Measurements from ENCODE around the gene FKBP9.
"Not testable (repeated sequence)": the region's sequence is repeated elsewhere in the genome, so short reads cannot be mapped to it uniquely, and the experiment has no call there.

Gene FKBP9

GRCh38 chr7:32952876-32953275 lies 4.4 kb upstream of the FKBP9 start:
- DNase-seq = no peak

DNA sequence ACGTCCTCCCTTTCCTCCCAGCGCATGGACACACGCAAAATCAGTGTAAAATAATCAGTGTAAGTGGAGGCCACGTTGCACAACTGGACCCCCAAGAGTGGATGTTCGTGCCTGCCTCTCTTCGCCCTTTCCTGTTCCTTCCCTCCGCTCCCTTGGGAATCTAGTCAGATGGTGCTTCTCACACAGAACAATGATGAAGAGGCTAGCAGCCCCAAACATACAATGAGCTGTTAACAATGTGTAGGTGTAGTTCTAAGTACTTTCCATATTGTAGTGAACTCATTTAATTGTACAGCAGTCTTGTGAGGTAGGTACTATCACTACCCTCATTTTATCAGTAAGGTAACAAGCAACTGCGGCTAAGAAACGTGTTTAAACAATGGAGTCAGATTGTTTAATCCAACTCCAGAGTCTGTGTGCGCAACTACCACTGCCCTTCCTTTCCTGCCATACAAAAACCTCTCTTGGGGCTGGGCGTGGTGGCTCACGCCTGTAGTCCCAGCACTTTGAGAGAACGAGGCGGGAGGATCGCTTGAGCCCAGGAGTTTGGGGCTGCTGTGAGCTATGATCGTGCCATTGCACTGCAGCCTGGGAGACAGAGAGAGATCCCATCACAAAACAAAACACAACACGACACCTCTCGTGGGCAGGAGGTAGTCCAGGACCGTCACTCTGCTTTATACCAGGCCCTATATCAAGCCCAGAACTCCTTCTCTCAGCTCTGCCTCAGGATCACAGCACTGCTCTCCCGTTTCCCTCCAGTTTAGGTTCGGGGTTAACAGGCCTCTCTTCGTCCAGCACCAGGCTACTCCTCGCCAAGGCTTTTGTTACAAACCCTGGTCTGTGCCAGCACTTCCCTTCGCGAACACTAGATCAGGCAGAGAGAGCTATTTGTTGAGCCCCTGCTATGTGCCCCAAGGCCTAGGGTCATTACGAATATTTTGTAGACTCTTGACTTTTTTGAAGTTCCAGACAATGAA lies 1.1 kb downstream of the FKBP9 start:
- no peak for DNase-seq

- DNase-seq = not testable (repeated sequence)
Measured at GRCh38 chr7:32963880-32964301, 6.7 kb downstream of the FKBP9 start.

GRCh38 chr7:32964461-32965159 lies 7.4 kb downstream of the FKBP9 start:
- peak in 1 of 2 donors; percentile 14 for DNase-seq

DNA sequence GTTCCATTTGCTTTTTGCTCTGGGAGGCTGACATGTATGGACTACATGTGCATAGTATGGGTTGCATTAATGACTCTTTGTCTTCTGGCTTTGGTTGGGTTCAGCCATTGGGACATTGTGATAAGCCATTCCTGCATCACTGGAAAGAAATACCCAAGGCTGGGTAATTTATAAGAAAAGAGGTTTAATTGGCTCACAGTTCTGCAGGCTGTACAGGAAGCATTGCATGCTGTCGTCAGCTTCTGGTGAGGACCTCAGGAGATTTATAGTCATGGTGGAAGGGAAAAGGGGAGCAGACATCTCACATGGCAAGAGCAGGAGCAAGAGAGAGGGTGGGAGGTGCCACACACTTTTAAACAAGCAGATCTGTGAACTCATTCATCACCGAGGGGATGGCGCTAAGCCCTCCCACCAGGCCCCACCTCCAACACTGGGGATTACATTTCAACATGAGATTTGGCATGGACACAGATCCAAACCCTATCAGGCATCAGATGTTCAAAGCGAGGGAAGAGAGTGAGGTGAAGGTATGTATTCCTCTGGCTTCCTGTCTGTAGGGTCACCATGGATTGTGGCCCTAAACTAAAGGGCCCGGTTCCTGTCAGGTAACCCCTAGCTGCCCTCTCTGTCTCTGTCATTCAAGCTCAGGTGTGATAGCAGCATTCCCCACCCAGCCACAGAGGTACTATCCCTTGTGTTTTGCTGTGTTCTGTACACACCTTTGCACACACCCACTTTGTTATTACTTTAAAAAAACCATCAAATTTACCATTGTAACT lies 9.4 kb downstream of the FKBP9 start:
- not testable (repeated sequence) for DNase-seq

DNA sequence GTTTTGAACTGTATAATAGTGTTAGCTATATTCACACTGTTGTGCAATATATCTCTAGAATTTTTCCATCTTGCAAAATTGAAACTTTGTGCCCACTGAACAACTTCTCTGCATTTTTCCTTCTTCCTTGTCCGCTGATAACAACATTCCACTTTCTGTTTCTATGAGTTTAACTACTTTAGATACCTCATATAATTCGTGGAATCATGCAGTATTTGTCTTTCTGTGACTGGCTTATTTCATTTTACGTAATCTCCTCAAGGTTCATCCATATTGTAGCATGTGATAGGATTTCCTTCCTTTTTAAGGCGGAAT lies 10.0 kb downstream of the FKBP9 start:
- DNase-seq = not testable (repeated sequence)

DNA sequence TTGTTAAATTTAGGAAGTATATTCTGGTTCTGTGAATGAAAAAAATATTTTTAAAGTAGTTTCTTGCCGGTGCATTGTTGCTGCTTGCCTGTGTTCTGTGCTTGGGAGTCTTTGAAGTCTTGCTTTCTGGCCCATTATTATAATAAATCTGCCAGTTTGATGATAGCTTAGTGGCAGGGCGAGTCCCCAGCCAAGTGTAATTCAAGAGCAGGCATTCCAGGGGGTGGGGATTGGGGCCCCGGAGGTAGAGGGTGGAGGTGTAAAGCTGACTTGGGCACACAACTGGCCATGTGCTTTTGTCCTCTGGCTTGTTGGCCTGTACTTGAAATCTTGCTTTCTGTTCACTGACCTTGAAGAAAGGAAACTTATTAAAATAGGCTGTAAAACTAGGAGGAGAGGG lies 14.7 kb downstream of the FKBP9 start:
- not testable (repeated sequence) for DNase-seq

- not testable (repeated sequence) for DNase-seq
Measured at GRCh38 chr7:32977159-32977558, 19.9 kb downstream of the FKBP9 start.

DNA sequence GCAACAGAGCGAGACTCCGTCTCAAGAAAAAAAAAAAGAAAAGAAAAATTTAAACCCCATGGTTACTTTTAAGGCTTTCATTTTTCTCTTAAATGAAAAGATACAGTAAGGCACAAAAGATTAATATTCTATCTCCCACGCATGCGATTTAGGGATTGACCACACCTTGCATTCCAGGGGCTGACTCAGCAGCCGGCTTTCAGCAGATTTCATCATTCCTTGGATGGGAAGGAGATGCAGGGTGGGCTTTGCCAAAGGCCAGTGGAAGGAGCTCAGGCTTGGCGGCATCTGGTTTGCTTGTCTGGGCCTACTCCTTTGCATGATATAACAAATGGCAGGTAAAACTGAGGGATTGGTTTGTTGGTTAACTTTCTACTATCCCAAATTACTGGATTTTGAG lies 22.0 kb downstream of the FKBP9 start:
- not testable (repeated sequence) for DNase-seq

GRCh38 chr7:32979902-32980301 lies 22.7 kb downstream of the FKBP9 start:
- not testable (repeated sequence) for DNase-seq

GRCh38 chr7:32988148-32988547 lies 30.9 kb downstream of the FKBP9 start:
- DNase-seq = not testable (repeated sequence)

DNA sequence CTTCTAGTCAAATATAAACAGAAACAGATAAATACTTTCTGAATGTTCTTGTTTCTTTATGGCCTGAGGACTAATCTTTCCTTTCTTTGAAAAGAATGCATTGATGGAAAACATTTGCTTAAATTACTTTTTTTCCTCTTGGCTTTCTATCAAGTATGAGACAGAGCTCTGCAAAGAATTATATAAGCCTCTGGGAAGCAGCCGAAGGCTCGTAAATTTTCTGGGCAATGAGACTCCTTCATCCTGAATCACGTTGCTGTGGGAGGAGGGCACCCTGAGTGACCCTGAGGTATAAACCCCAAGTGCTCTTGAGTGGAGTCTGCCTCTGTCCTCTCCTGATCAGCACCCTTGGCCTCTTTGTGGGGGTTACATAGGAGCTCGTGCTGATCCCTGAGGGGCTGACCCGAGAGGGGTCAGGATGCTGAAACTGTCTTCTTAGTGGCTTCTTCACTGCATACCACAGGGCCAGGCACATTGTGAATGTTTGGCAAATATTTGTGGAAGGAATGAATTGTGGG lies 33.9 kb downstream of the FKBP9 start:
- DNase-seq = not testable (repeated sequence)

GRCh38 chr7:32991975-32992700 lies 34.9 kb downstream of the FKBP9 start:
- not testable (repeated sequence) for DNase-seq

- DNase-seq = not testable (repeated sequence)
Measured at GRCh38 chr7:32992750-32993149, 35.5 kb downstream of the FKBP9 start.

DNA sequence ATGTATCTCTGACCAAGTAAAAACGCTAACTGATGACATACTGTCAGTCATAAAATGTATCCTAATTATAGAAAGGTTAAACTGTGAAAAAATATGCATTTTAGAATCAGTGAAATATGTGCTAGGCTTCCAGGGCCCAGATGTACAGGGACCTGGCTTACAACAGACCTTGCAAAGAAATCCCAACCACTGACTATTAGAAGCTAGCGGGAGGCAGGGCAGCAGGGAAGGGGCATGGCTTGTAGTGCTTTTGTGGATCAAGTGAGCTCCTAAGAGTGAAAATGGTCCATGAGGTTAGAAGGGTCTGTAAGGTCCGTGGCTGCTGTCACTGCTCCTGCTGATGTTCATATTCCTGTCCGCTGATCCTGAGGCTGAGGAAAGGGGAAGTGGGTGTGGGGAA lies 40.7 kb downstream of the FKBP9 start:
- not testable (repeated sequence) for DNase-seq

DNA sequence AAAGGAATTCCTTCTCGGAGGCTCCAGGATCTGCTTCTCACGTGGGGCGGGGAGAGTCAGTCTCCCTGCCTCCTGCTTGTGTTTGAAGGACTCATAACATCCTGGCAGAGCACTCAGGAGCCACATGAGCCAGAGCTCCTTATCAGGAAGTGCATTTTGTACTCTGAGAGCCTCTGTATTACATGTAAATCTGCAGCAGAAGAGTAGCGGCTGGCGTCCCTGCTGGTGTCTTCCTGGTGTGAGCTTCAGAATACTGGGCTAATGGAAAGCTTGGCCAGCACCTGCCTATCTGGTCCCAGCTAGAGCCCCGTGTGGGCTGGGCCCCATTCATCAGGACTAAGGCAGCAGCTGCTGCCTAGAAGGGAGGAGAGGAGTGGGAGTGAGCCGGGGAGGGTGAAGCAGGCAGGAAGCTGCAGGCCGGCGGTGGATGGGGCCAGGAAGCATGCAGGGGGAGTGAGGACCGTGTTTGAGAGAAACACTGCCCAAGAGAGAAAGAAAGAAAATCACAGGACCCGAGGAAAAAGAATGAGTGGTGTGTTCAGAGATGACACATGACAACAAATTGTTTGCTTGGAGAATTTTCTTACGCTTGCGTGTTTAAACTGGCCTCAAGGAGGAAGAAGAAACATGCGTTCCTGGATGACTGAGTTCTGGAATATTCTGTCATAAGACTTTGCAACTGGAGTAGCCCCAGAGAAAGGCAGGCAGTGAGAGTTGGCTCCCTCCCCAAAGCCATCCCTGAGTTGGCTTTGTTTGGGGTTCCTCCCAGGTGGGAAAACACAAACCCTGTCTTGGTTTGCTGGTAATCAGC lies 41.3 kb downstream of the FKBP9 start:
- not testable (repeated sequence) for DNase-seq

DNA sequence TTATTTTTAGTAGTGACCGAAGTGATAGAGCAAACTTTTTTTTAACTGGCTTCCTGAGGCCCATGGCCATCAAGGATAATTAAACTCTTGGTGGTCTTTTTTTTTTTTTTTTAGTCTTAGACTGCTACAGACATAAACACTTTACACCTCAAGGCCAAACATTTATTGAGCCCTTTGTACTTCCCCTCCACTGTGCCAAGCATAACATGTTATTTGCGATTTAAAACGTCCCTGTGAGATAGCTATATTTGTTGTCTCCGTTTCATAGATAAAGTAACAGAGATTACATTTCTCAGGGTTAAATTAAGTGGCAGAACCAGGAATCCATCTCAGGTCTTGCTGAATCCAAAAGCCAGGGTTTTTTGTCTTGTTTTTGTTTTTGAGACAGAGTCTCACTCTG lies 42.1 kb downstream of the FKBP9 start:
- not testable (repeated sequence) for DNase-seq

DNA sequence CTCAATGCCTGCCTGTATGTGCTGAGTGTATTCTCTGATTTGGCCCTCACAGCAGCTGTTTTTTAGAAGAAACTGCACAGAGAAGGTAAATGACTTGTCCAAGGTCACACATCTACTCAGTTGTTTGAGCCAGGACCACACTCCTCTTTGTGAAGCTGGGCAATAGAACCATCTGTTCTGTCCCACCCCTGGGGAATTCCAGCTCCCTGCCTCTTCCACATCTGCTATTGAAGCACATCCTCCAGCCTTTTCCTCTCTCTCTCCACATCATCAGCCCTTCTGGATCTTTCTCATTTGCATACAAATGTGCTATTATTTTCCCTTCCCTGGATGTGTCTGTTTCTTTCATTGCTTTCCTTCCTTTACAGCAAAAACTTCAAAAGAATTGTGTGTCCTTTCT lies 45.9 kb downstream of the FKBP9 start:
- DNase-seq = not testable (repeated sequence)

DNA sequence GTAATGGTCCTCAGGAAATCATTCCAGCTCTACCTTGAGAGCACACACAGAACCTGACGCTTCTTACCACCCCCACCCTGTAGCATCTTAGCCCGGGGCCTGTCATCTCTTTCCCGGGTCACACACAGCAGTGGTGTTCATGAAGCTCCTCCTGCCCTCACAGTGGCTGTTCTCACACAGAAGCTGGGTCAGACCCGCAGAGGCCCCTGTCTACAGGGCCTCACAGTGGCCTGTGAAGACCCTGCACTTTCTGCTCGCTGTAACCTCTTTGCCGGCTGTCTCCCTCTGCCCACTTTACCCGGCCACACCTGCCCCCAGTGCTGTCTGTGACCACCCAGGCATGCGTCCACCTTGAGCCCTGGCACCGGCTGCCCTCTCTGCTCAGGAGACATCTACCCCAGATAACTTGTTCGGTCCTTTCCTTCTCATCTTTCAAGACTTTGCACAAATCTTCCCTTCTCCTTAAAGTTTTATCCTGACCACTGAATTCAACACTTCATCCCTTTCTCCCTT lies 46.9 kb downstream of the FKBP9 start:
- not testable (repeated sequence) for DNase-seq

GRCh38 chr7:33005193-33005592 lies 48.0 kb downstream of the FKBP9 start:
- not testable (repeated sequence) for DNase-seq

GRCh38 chr7:33005690-33006089 lies 48.5 kb downstream of the FKBP9 start:
- not testable (repeated sequence) for DNase-seq

Measured in CD4-positive, alpha-beta T cell treated with Interleukin-4 for 1 hour (primary cell).